CD4-positive, alpha-beta T cell treated with Interleukin-15 for 1 hour (primary cell): ENCODE measurements around the gene VCPKMT.

ENCODE experiments used
- DNase-seq: peaks from one replicate; pipeline ENCODE4 v3.0.0-alpha.2; 2020

VCPKMT gene

DNA sequence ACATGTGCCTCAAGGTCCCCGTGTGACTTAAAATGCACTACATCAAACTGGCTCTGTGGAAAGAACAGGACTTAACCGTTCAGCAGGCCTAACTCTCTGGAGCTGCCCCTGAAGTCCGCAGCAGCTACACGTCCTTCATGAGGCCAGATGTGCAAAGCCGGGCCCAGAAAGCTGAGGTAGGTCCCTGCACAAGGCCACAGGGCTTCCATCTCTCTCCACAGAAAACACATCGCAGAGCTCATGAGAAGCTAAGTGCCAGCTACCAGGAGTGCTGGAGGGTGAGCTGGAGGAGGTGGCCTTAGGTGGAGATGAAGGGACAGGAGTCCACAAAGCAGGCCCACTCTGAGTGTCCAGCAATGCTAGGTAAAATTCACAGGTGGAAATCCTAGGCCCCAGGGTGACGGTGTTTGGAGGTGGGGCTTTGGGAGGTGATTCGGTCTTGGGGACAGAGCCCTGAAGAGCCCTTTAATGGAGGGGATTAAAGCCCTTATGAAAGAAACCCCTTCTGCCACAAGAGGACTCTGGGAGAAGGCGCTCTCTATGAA, 52.4 kb downstream of the VCPKMT start:
- DNase-seq, result no peak

DNA sequence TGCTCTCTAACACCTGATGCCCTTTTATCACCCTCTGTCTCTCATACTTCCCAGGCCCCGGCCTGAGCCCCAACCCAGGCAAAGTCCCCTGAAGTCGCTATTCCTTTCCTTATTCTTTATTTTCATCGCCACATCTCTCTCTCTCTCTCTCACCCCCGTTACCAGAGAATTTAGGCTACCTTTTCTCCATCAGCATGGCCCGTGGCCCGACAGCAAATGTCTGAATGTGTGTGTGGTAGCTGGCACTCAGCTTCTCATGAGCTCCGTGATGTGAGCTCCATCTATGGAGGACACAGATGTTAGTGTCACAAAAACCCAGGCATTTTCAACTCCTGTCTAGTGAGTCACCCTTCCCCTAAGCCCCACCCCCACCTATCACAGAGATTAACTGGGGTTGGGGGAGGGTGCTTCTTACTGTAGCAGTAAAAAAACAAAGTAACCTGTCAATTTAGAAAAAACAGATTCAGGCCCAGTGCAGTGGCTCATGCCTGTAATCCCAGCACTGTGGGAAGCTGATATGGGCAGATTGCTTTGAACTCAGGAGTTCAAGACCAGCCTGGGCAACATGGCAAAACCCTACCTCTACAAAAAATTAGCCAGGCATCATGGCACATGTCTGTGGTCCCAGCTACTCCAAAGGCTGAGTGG, 53.8 kb downstream of the VCPKMT start:
- peak; percentile 90 for DNase-seq

DNA sequence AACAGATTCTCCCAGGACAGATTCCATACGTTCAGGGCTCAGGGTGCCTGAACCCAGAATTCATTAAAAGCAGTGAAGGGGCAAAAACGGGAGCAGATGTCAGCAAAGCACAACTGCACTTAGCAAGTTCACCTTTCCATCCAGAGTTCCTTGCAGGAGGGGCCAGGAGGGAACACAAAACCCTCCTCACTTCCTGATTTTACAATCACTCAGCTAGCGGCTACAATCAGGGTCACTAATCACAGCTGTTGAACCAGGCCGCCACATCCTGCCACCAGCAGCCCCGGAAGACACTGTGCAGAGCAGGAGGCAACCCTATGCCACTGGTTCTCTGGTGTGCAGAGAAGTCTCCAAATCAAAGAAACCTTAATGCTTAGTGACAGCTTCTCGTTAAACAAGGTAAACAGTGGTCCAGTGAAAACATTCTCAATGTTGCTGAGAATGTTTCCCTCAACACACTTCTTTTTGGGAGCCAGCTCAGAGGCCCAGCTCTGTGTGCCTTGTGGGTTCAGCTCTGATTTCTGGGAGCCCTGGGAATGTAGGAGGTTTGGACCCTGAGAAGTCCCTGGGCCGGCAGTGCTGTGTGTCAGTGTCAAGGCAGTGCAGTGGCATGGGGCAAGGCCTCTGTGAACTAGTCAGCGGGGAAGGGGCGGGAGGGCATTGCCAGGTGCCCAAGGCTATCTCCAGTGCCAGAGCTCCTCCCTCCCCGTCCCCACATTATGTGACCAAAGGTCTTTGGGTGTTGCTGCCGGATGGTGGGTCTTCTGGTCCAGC, 54.5 kb downstream of the VCPKMT start:
- DNase-seq, result peak; percentile 82

DNA sequence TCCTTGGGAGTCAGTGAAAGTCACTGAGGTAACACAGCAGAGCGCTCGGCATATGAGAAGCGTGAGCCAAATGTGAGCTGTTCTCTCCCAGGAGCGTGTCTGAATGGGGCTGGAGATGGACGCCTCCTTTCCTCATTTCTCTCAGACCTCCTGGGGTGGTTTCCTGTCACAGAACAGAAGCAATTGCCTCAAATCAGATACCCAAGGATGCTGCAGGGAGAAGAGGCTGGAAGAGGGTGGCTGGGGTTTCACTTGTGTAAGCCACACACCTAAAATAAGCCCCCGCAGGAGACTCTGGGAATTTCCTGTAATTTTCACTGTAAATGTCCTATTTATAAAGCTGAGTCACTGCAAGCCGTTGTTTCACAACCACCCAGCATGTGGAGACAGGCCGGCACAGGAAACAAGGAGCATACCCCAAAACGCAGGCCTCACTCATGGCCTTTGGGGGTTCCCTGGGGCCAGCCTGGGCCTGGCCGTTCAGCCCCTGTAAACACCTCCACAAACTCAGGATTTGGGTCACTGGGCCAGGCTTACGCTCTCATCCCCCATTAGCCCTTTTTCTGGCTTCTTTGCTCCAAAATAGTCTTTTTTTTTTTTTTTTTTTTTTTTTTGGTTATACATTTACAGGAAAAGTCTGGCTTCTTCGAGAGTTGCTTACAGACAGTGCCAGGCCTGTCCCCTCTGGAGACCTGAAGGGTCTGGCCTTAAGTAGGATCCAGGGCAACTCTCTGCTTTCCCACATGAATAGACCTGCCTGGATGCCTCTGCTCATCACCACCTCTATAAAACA, 55.3 kb downstream of the VCPKMT start:
- DNase-seq, result peak; percentile 60

DNA sequence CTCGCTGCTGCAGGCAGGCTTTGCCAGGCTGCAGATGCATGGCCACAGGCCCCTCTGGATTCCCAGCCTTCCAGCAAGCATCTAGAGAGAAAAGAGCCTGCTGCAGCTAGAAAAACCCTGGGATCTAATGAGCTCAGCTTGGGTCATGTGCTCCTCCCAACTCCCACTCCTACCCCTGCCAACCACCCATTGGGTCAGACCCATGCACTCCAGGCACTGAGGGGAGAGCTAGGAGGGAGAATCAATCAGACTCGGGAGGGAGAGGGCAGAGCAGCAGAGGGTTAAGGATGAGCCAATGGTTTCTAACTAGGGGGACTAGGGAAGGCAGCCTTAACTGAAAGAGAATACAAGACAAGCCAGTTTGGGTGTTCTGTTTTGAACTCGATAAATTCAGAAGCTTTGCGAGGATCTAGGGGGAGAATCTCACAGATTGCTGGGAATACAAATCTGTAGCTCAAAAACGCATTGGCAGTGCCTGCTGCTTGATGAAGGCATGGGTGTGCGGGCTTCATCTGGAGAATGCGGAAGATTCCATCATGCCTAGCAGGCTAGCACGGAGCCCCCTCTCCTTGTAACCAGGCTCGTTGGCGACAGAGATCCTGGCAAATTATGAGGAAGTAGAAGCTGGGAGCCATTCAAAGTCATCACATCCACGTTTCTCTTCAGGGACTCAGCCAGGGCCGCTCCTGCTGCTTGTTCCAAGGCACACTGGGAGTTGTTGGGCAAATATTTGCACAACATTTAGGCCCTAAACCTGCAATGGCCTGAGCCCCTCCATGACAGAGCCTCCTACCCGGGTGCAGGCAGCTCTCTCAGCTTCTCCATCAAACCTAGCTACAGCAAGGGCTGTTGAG, 56.4 kb downstream of the VCPKMT start:
- no peak for DNase-seq
